HepG2 (cell line): ENCODE results near the gene P3H3. TPM values are rescaled to one million over a fixed set of nuclear protein-coding genes. Genes with fewer than 3 reads are reported as not detected.
A peak's percentile ranks its signal among the peaks of the same experiment; 100 is the strongest.

Experiments
- ETV5 ChIP-seq: IDR thresholded peaks from 2 replicates; pipeline ENCODE4 v1.6.1; 2018; ENCODE audit warnings: missing biosample characterization, missing genetic modification reagents, inconsistent platforms, borderline replicate concordance
- ETV6 ChIP-seq: sonication (generic); formaldehyde crosslinking; conservative IDR thresholded peaks from 2 replicates; pipeline ENCODE4 v1.4.0; 2020; ENCODE audit warnings: missing genetic modification reagents
- FIP1L1 ChIP-seq: fragments of 200-400 bp; formaldehyde crosslinking; IDR thresholded peaks from 2 replicates; pipeline ENCODE4 v1.6.1; 2018; ENCODE audit warnings: low read depth, mild to moderate bottlenecking, low read length, moderate library complexity, borderline replicate concordance; ENCODE audit not compliant: insufficient read depth
- JARID2 ChIP-seq: sonication (generic); formaldehyde crosslinking; IDR thresholded peaks from 2 replicates; pipeline ENCODE4 v1.8.1; 2023; ENCODE audit warnings: missing genetic modification reagents, inconsistent platforms; ENCODE audit not compliant: insufficient replicate concordance
- JUND ChIP-seq: sonication (generic); formaldehyde crosslinking; IDR thresholded peaks from 2 replicates; pipeline ENCODE4 v1.8.0; 2022; ENCODE audit warnings: mild to moderate bottlenecking, missing genetic modification reagents
- KDM1A ChIP-seq: IDR thresholded peaks from 2 replicates; pipeline ENCODE4 v1.6.1; 2016; ENCODE audit warnings: missing compliant biosample characterization
- KMT2A ChIP-seq: sonication (generic); formaldehyde crosslinking; IDR thresholded peaks from 2 replicates; pipeline ENCODE4 v1.4.0; 2020; ENCODE audit warnings: missing genetic modification reagents
- MED1 ChIP-seq: sonication (generic); formaldehyde crosslinking; IDR thresholded peaks from 2 replicates; pipeline ENCODE4 v1.4.0; 2020; ENCODE audit warnings: missing genetic modification reagents
- MZF1 ChIP-seq: sonication (generic); formaldehyde crosslinking; IDR thresholded peaks from 2 replicates; pipeline ENCODE4 v1.8.1; 2023; ENCODE audit warnings: mild to moderate bottlenecking, missing genetic modification reagents, borderline replicate concordance
- NONO ChIP-seq, 2 experiments: fragments of 450-650 bp in 1 of 2; sonication (generic) in 1 of 2; formaldehyde crosslinking in 1 of 2; IDR thresholded peaks in 1 of 2; conservative IDR thresholded peaks in 1 of 2; 2 replicates each; pipeline versions ENCODE4 v1.6.1 to v1.8.0; 2017 to 2022; ENCODE audit warnings: mild to moderate bottlenecking in 1 of 2, missing genetic modification reagents in 1 of 2, moderate library complexity in 1 of 2
- RFX5 ChIP-seq: IDR thresholded peaks from 2 replicates; pipeline ENCODE4 v1.6.1; 2011; ENCODE audit warnings: low read depth, low read length, improper control_type of control experiment
- RORA ChIP-seq: sonication (generic); formaldehyde crosslinking; IDR thresholded peaks from 2 replicates; pipeline ENCODE4 v1.5.0; 2020; ENCODE audit warnings: mild to moderate bottlenecking, missing genetic modification reagents, moderate library complexity
- TAF15 ChIP-seq: fragments of 200-400 bp; formaldehyde crosslinking; IDR thresholded peaks from one replicate; pipeline ENCODE4 v1.6.1; 2018; ENCODE audit warnings: mild to moderate bottlenecking, low read depth, low read length; ENCODE audit not compliant: poor library complexity, severe bottlenecking
- ZNF30 ChIP-seq: sonication (generic); formaldehyde crosslinking; IDR thresholded peaks from 2 replicates; pipeline ENCODE4 v1.5.0; 2020; ENCODE audit warnings: mild to moderate bottlenecking, missing genetic modification reagents
- ZNF337 ChIP-seq: sonication (generic); formaldehyde crosslinking; IDR thresholded peaks from 2 replicates; pipeline ENCODE4 v1.5.1; 2020; ENCODE audit warnings: missing genetic modification reagents, low read depth, mild to moderate bottlenecking, borderline replicate concordance
- ZNF441 ChIP-seq: sonication (generic); formaldehyde crosslinking; IDR thresholded peaks from 2 replicates; pipeline ENCODE4 v1.7.0; 2021; ENCODE audit warnings: missing genetic modification reagents, borderline replicate concordance
- ZNF501 ChIP-seq: sonication (generic); formaldehyde crosslinking; IDR thresholded peaks from 2 replicates; pipeline ENCODE4 v1.5.1; 2020; ENCODE audit warnings: mild to moderate bottlenecking, moderate library complexity, missing genetic modification reagents
- ZNF660 ChIP-seq: sonication (generic); formaldehyde crosslinking; IDR thresholded peaks from 2 replicates; pipeline ENCODE4 v1.5.1; 2020; ENCODE audit warnings: mild to moderate bottlenecking, low read depth, missing genetic modification reagents, borderline replicate concordance
- polyA plus RNA-seq, 8 experiments: library from polyadenylated mRNA; depleted of rRNA in 3 of 8; stranded (reverse) in 7 of 8; unstranded in 1 of 8; fragments of >200 nt; fragmentation: Illumina TruSeq in 4 of 8; extraction: Trizol in 4 of 8; gene quantifications; 2 replicates each; pipeline versions ENCODE4 v1.2.1 to v1.2.3, GENCODE V29; 2011 to 2016; ENCODE audit warnings: low read depth in 4 of 8, missing spikeins in 1 of 8, mixed read lengths in 1 of 8; ENCODE audit not compliant: insufficient read depth in 1 of 8
- total RNA-seq, 5 experiments: library from RNA; depleted of rRNA; stranded (reverse); fragments of >200 nt; fragmentation: Illumina TruSeq; extraction: Trizol; gene quantifications; 2 replicates each; pipeline ENCODE4 v1.2.3, GENCODE V29; 2016; ENCODE audit warnings: low read depth in 1 of 5
- TF ChIP-seq, protein P1 (sequence below): sonication (generic); formaldehyde crosslinking; IDR thresholded peaks from 2 replicates; pipeline ENCODE4 v1.5.0; 2020; ENCODE audit warnings: mild to moderate bottlenecking, missing genetic modification reagents
- TF ChIP-seq, protein P2 (sequence below): sonication (generic); formaldehyde crosslinking; conservative IDR thresholded peaks from 2 replicates; pipeline ENCODE4 v1.4.0; 2020; ENCODE audit warnings: missing genetic modification reagents
- TF ChIP-seq, protein P3 (sequence below): sonication (generic); formaldehyde crosslinking; IDR thresholded peaks from 2 replicates; pipeline ENCODE4 v1.8.0; 2022; ENCODE audit warnings: missing genetic modification reagents, mild to moderate bottlenecking, borderline replicate concordance

The P3H3 gene
- total and polyA plus RNA-seq, 2 of the 13 experiments (the other 11 are each of a cell fraction or from before 2014, with no cell fraction given), result 20.1 to 20.5 TPM

DNA sequence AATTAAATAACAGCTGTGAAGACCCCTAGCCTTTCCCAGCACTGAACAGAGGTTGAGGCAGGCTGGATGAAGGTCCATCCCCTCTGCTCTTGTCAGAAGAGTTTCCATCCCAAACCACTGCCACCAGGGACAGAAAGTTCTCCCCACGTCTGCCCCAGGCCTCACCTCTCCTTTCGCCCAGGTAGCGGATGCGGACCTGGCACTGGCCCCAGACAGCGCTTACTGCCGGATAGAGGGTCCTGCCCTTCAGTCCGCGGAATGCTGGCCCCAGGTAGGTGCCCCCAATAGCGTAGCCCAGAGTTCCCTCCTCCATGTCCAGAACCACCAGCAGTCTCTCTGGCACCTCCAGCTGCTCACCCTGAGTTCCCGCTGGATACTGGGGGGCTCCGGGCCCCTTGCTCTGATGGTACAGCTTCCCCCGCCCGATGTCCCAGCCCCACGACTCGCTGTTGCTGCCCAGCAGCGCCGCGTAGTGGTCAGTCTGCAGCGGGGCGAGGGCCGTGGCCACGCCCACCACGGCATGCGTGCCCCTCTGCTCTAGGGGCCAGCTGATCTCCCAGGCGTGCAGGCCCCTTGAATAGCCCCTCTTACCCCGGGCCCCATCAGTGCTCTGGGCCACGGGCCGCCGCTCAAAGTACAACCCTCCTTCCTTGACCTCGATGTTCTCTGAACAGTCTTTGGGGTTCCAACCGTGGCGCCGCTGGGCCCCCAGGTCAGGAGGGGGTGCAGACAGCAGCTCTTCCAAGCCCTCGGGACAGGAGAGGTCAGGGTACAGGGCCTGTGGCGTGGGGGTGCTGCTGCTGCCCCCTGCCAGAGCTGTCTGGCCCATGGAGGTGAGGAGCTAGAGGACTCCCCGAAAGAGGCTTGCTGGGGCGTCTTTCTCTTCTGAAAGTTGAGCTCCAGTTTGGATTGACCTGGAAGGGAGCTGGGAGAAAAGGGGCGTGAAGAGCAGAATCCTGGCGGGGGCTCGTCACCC lies 44.2 kb downstream of the P3H3 start (continued):
- no peak for TF ChIP-seq JARID2 (CRISPR knock-in tag)
- TF ChIP-seq ZNF441 (CRISPR knock-in tag), result no peak
- peak; percentile 74; the same call in 1 of the 2 replicates for TF ChIP-seq FIP1L1
- no peak for TF ChIP-seq MZF1 (CRISPR knock-in tag)
- peak; percentile 14; the same call in 1 of the 2 replicates for TF ChIP-seq ZNF501
- peak; percentile 76 for TF ChIP-seq MED1
- TF ChIP-seq JUND (CRISPR knock-in tag), result peak; percentile 69; the same call in 1 of the 2 replicates
- TF ChIP-seq ZNF660 (CRISPR knock-in tag), result no peak
- no peak for TF ChIP-seq KDM1A (CRISPR knock-in tag)
- no peak for TF ChIP-seq NONO (IDR thresholded peaks at IDR 0.05)
- peak; percentile 72; the same call in 1 of the 2 replicates for TF ChIP-seq NONO (CRISPR knock-in tag; conservative IDR thresholded peaks at IDR 0.05)
- TF ChIP-seq ZNF337 (CRISPR knock-in tag), result 0 out of 2 replicates have a peak, but pooled peaks have one; percentile 3
- no peak for TF ChIP-seq RFX5
- TF ChIP-seq ETV6 (CRISPR knock-in tag), result no peak; the same call in 1 of the 2 replicates
- peak; percentile 76 for TF ChIP-seq TAF15
- no peak for TF ChIP-seq ZNF30 (CRISPR knock-in tag)
- TF ChIP-seq, protein P1, sequence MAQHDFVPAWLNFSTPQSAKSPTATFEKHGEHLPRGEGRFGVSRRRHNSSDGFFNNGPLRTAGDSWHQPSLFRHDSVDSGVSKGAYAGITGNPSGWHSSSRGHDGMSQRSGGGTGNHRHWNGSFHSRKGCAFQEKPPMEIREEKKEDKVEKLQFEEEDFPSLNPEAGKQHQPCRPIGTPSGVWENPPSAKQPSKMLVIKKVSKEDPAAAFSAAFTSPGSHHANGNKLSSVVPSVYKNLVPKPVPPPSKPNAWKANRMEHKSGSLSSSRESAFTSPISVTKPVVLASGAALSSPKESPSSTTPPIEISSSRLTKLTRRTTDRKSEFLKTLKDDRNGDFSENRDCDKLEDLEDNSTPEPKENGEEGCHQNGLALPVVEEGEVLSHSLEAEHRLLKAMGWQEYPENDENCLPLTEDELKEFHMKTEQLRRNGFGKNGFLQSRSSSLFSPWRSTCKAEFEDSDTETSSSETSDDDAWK (CRISPR knock-in tag), result no peak
- TF ChIP-seq, protein P2, sequence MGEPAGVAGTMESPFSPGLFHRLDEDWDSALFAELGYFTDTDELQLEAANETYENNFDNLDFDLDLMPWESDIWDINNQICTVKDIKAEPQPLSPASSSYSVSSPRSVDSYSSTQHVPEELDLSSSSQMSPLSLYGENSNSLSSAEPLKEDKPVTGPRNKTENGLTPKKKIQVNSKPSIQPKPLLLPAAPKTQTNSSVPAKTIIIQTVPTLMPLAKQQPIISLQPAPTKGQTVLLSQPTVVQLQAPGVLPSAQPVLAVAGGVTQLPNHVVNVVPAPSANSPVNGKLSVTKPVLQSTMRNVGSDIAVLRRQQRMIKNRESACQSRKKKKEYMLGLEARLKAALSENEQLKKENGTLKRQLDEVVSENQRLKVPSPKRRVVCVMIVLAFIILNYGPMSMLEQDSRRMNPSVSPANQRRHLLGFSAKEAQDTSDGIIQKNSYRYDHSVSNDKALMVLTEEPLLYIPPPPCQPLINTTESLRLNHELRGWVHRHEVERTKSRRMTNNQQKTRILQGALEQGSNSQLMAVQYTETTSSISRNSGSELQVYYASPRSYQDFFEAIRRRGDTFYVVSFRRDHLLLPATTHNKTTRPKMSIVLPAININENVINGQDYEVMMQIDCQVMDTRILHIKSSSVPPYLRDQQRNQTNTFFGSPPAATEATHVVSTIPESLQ (CRISPR knock-in tag), result no peak; the same call in 1 of the 2 replicates
- TF ChIP-seq RORA, result no peak
- peak; percentile 21; the same call in 1 of the 2 replicates for TF ChIP-seq ETV5 (CRISPR knock-in tag)
- TF ChIP-seq, protein P3, sequence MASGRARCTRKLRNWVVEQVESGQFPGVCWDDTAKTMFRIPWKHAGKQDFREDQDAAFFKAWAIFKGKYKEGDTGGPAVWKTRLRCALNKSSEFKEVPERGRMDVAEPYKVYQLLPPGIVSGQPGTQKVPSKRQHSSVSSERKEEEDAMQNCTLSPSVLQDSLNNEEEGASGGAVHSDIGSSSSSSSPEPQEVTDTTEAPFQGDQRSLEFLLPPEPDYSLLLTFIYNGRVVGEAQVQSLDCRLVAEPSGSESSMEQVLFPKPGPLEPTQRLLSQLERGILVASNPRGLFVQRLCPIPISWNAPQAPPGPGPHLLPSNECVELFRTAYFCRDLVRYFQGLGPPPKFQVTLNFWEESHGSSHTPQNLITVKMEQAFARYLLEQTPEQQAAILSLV, result no peak
- TF ChIP-seq KMT2A (CRISPR knock-in tag), result peak; percentile 59; the same call in 1 of the 2 replicates
